ENCODE results near the gene AGAP9.
"Not testable (repeated sequence)": the region's sequence is repeated elsewhere in the genome, so short reads cannot be mapped to it uniquely, and the experiment has no call there.

Gene AGAP9

GRCh38 chr10:47478114-47478513 is 45.3 kb downstream of the AGAP9 start:
- not testable (repeated sequence) for H3K36me3 Mint-ChIP-seq (ENCODE audit: low read depth)

GRCh38 chr10:47477078-47477477 is 46.4 kb downstream of the AGAP9 start:
- not testable (repeated sequence) for H3K27ac Mint-ChIP-seq; H3K4me1 Mint-ChIP-seq; H3K9me3 Mint-ChIP-seq; H3K27me3 Mint-ChIP-seq (ENCODE audit: low read depth, poor library complexity); H3K36me3 Mint-ChIP-seq (ENCODE audit: low read depth); DNase-seq; H3K4me3 Mint-ChIP-seq

More at GRCh38 chr10:47478114-47478513, 45.3 kb downstream of the AGAP9 start:
- H3K4me1 Mint-ChIP-seq; H3K27ac Mint-ChIP-seq; DNase-seq; H3K9me3 Mint-ChIP-seq; H3K27me3 Mint-ChIP-seq (ENCODE audit: low read depth, poor library complexity); H3K4me3 Mint-ChIP-seq: not testable (repeated sequence)

GRCh38 chr10:47475101-47475500 is 48.3 kb downstream of the AGAP9 start:
- H3K4me3 Mint-ChIP-seq; H3K4me1 Mint-ChIP-seq; H3K9me3 Mint-ChIP-seq; H3K36me3 Mint-ChIP-seq (ENCODE audit: low read depth); H3K27ac Mint-ChIP-seq; DNase-seq; H3K27me3 Mint-ChIP-seq (ENCODE audit: low read depth, poor library complexity): not testable (repeated sequence)

DNA sequence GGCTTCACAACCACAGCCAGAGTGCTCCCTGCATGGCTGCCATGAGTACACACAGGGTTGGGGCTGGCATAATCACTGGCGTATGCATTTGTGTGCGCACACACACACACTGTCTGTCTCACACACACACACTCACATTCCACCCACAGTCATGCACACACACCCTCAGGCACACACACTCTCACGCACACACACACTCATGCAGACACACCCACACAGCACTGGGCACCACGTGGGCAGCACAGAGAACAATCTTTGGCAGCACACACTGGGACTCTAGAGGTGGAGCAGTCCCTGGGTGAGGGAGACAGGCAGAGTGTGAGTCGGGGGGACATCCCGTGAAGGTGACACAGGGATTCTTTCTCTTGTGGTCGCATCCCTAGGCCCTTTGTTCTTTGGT is 49.9 kb downstream of the AGAP9 start:
- not testable (repeated sequence) for H3K27ac Mint-ChIP-seq; H3K4me3 Mint-ChIP-seq; H3K36me3 Mint-ChIP-seq (ENCODE audit: low read depth); H3K27me3 Mint-ChIP-seq (ENCODE audit: low read depth, poor library complexity); DNase-seq; H3K9me3 Mint-ChIP-seq; H3K4me1 Mint-ChIP-seq

DNA sequence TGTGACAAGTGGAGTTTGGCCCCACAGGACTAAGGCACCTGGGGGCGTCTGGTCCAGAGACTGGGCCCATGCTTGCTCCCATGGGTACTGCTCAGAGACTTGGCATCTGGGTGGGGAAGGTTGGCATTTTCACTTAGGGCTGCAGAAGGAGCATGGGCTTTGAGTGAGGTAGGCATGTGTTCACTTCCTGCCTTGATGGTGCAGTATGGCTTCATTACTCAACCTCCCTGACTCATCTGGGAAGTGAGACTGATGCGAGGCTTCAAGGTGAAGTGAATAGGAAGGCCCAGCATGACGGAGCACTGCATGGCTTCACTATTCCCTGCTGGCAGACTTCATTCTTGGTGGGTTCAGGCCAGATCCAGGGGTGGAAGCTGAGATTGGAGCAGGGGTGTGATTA is 50.8 kb downstream of the AGAP9 start:
- H3K27me3 Mint-ChIP-seq (ENCODE audit: low read depth, poor library complexity); H3K27ac Mint-ChIP-seq; DNase-seq; H3K9me3 Mint-ChIP-seq; H3K36me3 Mint-ChIP-seq (ENCODE audit: low read depth); H3K4me1 Mint-ChIP-seq; H3K4me3 Mint-ChIP-seq: not testable (repeated sequence)

DNA sequence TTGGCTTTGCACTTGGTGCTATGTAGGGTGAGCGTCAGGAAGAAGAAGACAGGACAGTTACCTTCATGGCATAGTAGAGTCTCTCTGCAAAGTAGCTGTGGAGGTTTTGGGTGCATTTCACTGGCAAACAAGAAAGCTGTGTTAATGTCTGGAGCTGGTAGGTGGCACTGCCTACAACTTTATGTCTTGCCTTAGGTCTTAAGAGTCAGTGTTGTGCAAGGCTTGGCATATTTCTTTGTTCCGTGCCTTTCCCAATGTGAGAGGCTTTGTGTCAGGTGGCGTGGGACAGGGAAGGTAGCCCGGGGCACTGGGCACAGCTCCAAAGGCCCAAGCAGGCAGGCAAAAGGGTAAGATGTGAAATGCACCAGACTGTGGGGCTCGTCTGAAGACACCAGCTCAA is 51.4 kb downstream of the AGAP9 start:
- not testable (repeated sequence) for H3K27me3 Mint-ChIP-seq (ENCODE audit: low read depth, poor library complexity); H3K36me3 Mint-ChIP-seq (ENCODE audit: low read depth); H3K27ac Mint-ChIP-seq; DNase-seq; H3K4me3 Mint-ChIP-seq; H3K9me3 Mint-ChIP-seq; H3K4me1 Mint-ChIP-seq

- not testable (repeated sequence) for H3K36me3 Mint-ChIP-seq (ENCODE audit: low read depth); H3K9me3 Mint-ChIP-seq; H3K27me3 Mint-ChIP-seq (ENCODE audit: low read depth, poor library complexity); H3K4me3 Mint-ChIP-seq; H3K4me1 Mint-ChIP-seq; DNase-seq; H3K27ac Mint-ChIP-seq
Measured at GRCh38 chr10:47468731-47469528, 54.5 kb downstream of the AGAP9 start.

DNA sequence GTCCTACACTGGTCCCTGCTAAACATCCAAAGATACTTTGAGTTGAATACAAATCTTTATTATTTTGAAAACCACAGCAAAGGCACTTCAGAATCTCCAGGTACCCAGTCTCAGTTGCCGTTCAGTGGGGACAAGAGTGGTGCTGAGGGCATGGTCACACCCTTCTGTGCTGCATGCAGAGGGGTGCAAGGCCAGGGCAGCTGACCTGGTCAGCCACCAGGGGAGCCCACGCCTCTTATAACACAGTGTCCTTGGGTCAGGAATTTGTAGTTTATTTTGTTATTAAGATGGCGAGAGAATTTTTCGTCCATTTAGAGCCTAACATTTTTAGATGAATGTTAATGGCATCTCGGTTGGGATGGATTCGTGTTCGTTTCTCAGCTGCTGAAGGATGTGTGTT is 55.5 kb downstream of the AGAP9 start:
- not testable (repeated sequence) for H3K4me1 Mint-ChIP-seq, H3K9me3 Mint-ChIP-seq

DNA sequence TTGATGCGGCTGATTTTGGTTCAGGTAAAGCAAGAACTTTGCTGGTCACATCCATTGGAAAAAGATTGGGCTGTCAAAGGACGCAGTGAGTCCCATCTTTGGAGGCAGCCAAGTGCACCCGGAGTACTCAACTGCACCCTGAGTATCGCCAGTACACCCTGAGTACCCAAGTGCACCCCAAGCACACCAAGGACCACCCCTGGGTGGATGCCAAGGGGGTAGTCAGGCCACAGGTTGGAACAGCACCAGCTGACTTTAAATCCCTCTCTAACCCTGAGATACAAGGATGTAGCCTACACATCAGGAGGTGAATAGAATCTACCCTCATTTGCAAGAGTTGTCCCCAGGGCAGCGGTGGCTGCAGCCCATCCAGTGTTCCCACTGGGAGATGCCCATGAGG is 56.0 kb downstream of the AGAP9 start:
- not testable (repeated sequence) for H3K36me3 Mint-ChIP-seq (ENCODE audit: low read depth); DNase-seq; H3K9me3 Mint-ChIP-seq; H3K27ac Mint-ChIP-seq; H3K27me3 Mint-ChIP-seq (ENCODE audit: low read depth, poor library complexity); H3K4me1 Mint-ChIP-seq; H3K4me3 Mint-ChIP-seq

More for the DNA sequence above, 55.5 kb downstream of the AGAP9 start:
- H3K36me3 Mint-ChIP-seq (ENCODE audit: low read depth); H3K27ac Mint-ChIP-seq; H3K27me3 Mint-ChIP-seq (ENCODE audit: low read depth, poor library complexity); H3K4me3 Mint-ChIP-seq; DNase-seq: not testable (repeated sequence)

- DNase-seq; H3K27ac Mint-ChIP-seq; H3K4me1 Mint-ChIP-seq; H3K27me3 Mint-ChIP-seq (ENCODE audit: low read depth, poor library complexity); H3K9me3 Mint-ChIP-seq; H3K36me3 Mint-ChIP-seq (ENCODE audit: low read depth); H3K4me3 Mint-ChIP-seq: not testable (repeated sequence)
Measured at GRCh38 chr10:47465216-47465917, 58.1 kb downstream of the AGAP9 start.

DNA sequence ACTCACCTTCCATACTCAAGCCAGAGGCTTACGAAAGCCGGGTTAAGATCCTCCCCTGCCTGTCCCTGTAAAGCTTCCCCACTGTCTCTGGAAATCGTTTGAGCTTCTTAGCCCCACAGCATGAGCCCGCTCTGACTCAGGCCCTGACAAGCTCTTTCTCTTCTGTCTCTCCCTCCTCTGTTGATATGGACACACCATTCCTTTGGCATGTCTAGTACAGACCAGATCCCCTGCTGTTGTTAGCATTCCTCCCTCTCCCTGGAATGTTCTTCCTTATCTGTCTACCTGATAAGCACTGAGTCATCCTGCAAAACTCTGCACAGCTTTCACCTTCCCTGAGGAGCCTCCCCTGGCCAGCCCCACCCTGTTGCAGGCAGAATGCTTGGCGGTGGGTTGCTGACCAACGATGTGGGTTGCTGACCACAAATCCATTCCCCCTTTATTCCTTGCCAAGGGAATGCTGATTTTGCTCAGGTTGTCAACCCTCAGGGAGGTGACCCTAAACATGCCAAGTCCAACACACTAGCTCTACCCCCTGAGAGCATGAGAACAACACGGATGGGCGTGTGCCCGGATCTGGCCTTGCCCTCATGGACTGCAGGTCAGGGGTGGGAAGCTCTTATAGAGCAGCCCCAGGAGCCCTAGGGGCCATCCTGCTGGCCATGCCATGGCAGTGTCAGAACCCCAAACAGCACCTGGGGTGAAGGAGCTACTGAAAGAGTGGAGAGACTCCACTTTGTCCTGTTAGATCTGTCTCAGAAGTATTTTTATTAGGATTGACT is 60.7 kb downstream of the AGAP9 start:
- not testable (repeated sequence) for H3K4me1 Mint-ChIP-seq; H3K4me3 Mint-ChIP-seq; H3K9me3 Mint-ChIP-seq; H3K27me3 Mint-ChIP-seq (ENCODE audit: low read depth, poor library complexity); DNase-seq; H3K27ac Mint-ChIP-seq; H3K36me3 Mint-ChIP-seq (ENCODE audit: low read depth)
